NCI-H128 (cell line): ENCODE results near the gene TYW1.
A peak's percentile ranks its signal among the peaks of the same experiment; 100 is the strongest.
"Not testable (repeated sequence)": the region's sequence is repeated elsewhere in the genome, so short reads cannot be mapped to it uniquely, and the experiment has no call there.

Experiments
- DNase-seq: peaks from one replicate; lab custom pipeline; 2025; ENCODE audit not compliant: unreplicated experiment; lab: John Stamatoyannopoulos, UW

Gene TYW1

GRCh38 chr7:66994051-66994450 lies 2.6 kb upstream of the TYW1 start:
- DNase-seq = not testable (repeated sequence)

- not testable (repeated sequence) for DNase-seq
These were observed 2.0 kb upstream of the TYW1 start for GRCh38 chr7:66994691-66995049.

- peak; percentile 98 for DNase-seq
These were observed 1.4 kb upstream of the TYW1 start, which contains the start of gene SBDS for GRCh38 chr7:66995050-66995776. TSS of gene SBDS (minus strand) at chr7:66995586. CDS start at chr7:66995417, 169 bp downstream.

- peak; percentile 21 for DNase-seq
These were observed 4.1 kb downstream of the TYW1 start for GRCh38 chr7:67000601-67001258.

GRCh38 chr7:67004145-67004544 lies 7.5 kb downstream of the TYW1 start:
- DNase-seq = not testable (repeated sequence)

- no peak for DNase-seq
These were observed 10.3 kb downstream of the TYW1 start for GRCh38 chr7:67006965-67007364.

GRCh38 chr7:67008260-67008659 lies 11.6 kb downstream of the TYW1 start:
- no peak for DNase-seq

GRCh38 chr7:67009677-67010076 lies 13.0 kb downstream of the TYW1 start:
- DNase-seq = not testable (repeated sequence)

- not testable (repeated sequence) for DNase-seq
These were observed 17.5 kb downstream of the TYW1 start for GRCh38 chr7:67014076-67014622.

- not testable (repeated sequence) for DNase-seq
These were observed 21.3 kb downstream of the TYW1 start for GRCh38 chr7:67017971-67018370.

GRCh38 chr7:67018940-67019339 lies 22.3 kb downstream of the TYW1 start:
- DNase-seq = no peak

- DNase-seq = no peak
These were observed 23.1 kb downstream of the TYW1 start for GRCh38 chr7:67019562-67020390.

- DNase-seq = no peak
These were observed 24.6 kb downstream of the TYW1 start for GRCh38 chr7:67021260-67021659.

- no peak for DNase-seq
These were observed 25.9 kb downstream of the TYW1 start for GRCh38 chr7:67022511-67022910.

GRCh38 chr7:67025459-67025858 lies 28.8 kb downstream of the TYW1 start:
- DNase-seq = not testable (repeated sequence)

- not testable (repeated sequence) for DNase-seq
These were observed 35.1 kb downstream of the TYW1 start for GRCh38 chr7:67031685-67032084.

- no peak for DNase-seq
These were observed 36.6 kb downstream of the TYW1 start for GRCh38 chr7:67033251-67033650.

- DNase-seq = not testable (repeated sequence)
These were observed 40.1 kb downstream of the TYW1 start for GRCh38 chr7:67036432-67037395.

- not testable (repeated sequence) for DNase-seq
These were observed 44.2 kb downstream of the TYW1 start for GRCh38 chr7:67040832-67041231.
